Medulla oblongata (tissue), 1 donor: Measurements from ENCODE around the gene IQSEC1.
A peak's percentile ranks its signal among the peaks of the same experiment; 100 is the strongest.

Source experiments
- DNase-seq: peaks from one replicate; pipeline ENCODE4 v3.0.0-alpha.2; 2015; ENCODE audit errors: extremely low spot score

The IQSEC1 gene

DNA sequence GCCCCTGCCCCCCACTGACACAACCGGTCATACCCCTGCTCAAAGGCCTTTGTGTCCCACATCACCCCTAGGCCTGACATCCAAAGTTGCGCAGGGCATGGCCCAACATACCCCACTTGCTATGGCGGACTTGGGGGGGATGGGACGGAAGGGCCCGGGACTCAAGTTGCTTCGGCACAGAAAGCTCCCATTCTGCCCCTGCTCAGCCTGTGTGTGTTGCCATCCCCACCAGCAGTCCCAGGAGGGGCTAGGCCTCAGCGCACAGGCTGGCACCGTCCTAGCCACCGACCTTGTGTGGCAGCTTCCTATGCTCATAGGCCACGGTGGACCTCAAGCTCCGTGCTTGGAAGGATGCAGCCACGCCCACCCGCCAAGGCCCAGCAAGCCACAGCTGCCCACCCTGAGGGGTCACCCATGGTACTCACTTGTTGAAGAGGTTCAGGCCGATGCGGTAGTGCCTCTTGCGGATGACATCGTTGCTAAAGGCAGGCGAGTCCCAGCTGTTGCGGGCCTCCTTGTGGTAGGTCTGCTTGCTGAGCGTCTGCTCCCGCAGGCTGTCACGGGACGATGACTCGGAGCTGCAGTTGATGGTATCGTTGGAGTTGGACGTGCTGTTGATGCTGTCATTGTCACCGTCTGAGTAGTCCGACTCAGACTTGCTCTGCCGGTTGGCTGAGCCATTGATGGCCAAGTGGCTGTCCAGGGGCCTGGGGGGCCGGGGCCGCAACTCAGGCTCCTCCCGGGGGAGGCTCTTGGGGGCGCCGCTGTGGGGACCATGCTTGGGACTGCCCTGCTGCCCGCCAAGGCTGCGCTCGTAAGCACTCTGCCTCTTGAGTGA lies 138.0 kb downstream of the IQSEC1 start:
- no peak for DNase-seq

DNA sequence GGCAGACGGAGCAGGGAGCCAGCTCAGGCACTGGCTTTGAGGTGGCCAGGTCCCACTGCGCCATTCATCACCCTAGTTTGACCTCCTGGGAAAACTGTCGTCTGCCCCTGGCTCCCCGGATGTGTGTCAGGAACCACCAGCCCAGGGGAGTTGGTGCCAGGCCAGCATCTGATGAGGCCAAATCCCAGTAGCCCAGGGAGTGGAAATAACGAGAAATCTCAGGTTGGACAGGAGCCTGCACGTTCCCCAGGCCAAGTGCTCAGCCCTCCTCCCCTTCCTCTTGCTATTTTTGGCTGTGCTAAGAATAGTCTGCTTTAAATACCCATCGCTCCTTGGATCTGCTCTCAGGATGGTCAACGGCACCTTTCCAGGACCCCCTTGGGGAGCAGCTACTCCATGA lies 138.8 kb downstream of the IQSEC1 start:
- peak; percentile 50 for DNase-seq

DNA sequence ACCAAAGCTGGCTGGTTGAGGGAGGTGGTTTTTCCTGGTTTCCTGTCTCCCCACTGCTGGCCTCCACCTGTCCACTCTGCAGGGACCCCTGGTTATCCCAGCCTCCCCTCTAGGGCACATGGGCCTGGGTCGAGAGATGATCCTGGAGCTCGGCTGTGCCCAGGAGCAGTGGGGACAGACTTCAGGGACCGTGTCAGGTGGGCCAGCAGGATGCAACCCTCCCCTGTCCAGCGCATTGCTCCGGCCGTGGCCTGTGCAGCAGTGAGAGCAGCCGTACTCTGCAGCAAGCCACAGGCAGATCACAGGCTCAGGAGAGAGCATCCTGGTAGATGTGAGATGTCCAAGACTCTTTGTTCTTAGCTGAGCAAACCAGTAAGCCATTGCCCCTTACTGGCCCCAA lies 139.3 kb downstream of the IQSEC1 start:
- no peak for DNase-seq

DNA sequence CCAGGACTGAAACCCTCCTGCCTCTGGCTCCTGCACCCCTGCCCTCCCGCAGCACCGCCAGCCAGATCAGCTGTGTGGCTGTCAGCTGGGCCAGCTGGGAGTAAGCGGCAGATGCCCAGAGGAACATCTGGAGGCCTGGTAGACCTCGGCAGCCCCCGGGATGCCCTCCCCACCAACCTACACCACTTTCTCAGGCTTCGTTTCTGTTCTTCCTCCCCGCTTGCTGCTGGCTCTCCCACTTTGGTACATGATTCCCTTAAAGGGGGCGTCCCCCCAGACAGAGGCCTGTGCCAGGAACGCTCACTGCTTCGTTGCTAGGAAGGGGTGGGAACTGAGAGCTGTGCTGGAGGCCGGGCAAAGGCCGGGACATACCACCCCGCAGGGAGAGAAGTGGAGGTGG lies 140.5 kb downstream of the IQSEC1 start:
- no peak for DNase-seq

DNA sequence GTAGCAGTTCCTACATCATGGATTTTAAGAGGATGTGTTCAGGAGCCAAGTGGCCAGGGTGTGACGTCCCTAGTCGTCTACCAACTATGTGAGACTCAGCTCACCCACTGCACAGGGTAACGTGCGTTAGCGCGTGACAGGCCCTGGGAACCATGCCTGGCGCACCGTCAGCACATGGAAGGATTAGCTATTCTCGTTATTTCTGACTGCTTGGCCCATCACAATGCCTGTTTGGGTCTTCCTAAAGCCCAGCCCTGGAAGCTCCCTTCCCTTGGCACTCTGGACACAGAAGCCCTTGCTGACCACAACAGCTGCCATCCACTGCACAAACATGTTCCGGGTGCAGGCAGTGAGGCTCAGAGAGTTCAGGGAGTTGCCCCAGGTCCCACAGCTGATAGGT lies 140.9 kb downstream of the IQSEC1 start:
- DNase-seq, result no peak

DNA sequence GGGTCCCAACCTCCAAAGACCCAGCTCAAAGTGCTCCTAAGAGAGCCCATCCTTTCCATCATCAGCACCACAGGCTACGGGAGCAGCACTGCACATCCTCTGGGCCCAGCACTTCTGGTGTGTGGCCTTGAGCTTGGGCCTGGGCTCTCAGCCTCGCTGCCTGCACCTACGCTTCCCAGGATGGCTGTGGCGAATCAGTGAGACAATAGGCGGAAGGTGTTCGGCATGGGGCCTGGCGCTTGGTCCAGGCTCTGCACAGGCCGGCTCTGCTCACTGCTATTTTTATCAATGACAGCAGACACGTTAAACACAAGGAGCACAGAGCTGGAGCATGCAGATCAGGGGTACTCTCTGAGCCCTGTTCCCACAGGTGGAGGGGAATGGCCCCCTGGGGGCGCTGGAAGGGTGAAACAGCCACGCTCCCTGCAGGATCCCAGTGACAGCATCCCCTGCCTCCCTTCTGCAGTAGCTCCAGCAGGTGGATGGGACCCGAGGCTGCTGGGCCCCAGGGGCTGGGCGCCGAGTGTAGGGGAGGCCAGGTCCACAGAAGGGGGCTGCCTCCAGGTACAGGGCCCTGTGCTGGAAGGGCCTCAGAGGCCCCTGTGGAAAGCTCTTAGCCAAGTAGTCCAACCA lies 141.8 kb downstream of the IQSEC1 start:
- no peak for DNase-seq

DNA sequence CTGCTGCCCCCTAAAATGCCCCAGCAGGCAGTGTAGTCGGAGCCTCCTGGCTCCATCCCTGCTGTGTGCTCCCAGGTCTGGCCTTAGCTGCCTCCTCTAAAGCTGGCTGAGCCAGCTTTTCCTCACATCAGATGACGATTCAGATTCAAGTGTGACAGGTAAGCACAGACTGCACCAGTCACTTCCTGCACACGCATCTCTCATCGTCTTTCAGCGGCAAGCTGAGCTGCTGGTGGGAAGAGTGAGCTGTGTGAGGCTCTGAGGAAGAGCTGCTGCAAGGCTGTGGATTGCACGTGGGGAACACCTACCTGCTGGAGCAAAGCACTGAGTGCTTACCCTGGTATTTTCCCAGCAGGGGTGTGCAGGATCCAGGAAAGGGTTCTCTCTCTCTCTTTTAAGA lies 143.4 kb downstream of the IQSEC1 start:
- DNase-seq, result no peak

DNA sequence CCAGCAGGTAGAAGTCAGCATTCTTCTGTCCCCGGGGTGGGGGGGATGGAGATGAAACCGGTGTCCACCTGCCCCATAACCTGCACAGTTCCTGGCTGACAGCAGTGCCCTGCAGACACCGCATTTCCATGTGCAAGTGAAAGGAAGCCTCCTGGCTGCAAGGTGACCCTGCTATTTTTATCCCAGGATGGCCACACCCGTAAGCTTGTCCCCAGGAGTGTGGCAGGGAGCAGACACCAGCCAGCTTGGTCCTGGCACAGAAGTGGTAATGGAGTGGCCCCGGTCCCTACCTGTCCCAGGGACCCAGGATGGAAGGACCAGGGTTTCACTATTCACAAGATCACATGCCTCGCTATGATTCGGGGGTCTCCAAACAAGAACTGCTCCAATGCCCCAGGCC lies 146.6 kb downstream of the IQSEC1 start:
- no peak for DNase-seq

DNA sequence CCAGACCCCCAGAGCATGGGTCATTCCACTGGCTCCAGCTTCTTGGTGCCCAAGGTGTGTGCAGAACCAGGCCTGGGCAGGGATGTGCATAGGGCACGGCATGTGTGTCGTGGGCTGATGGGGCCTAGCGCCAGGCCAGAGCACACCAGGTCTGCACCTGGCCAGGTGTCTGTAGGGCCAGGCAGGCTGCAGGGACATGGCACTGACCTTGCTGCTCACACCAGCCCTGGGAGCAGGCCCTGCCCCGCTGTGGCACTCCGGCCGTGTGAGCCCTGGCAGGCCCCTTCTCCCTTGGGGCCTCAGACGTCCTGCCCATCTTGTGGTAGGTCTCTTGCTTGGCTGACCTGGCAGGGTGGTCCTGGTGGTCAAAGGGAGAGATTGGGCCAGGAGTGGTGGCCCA lies 147.6 kb downstream of the IQSEC1 start:
- DNase-seq, result no peak

DNA sequence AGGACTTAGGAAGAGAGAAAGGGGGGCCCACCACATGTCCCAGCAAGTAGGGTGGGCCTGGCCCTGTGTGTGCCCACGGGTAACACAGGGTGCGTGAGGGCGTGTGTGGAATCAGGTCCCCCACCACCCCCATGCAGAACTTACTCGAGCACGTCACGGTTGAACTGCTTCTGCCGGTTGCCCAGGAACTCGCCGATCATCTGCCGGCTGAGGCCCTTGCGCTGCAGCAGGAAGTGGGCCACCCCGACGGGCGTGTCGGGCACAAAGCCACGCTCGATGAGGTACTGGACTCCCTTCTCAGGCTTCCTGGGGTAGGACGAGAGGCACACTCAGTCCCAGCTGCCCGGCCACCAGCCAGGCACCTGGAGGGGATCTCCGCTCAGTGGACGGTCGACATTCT lies 148.8 kb downstream of the IQSEC1 start:
- DNase-seq, result no peak

DNA sequence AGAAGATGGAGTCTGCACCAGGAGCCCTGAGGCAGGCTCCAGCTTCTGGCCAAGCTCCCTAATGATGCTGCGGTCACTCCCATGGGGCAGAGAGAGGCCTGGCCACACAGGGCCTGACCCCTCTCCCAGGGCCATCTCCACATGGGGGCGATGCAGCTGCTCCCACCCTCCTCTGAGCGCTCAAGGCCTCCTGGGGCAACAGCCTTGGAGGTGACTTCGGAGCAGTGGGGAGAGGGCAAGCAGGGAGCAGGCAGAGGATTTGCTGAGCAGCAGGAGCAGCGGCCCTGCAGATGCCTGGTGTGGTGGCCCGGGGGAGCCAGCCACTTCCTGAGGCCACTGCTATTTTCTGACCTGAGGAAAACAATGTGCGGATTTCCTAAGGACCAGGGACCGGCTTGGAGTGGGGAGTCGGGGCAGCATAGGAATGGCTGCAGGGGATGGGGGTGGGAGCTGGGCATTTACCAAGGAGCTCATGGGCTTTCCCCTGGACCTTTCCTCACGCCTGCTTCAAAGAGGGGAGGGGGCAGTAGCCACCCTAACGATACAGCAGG lies 150.3 kb downstream of the IQSEC1 start:
- no peak for DNase-seq

DNA sequence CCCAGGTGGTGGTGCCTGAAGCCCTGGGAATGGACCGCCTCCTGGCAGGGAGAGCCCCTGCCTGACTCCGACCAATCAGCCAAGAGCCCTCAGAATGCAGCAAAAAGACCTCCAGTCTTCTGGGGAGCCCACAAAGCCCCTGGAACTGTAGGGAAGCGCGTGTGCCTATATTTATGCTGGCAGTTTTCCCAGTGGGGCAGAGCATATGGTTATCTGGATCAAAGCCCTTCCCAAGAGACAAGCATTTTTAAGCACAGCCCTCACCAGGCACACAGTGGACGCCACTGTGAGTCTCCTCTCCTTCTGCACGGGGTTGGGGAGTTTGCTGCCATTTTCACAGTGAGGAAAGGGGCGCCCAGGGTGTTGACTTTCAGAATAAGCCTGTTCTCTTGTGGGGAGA lies 150.9 kb downstream of the IQSEC1 start:
- no peak for DNase-seq

DNA sequence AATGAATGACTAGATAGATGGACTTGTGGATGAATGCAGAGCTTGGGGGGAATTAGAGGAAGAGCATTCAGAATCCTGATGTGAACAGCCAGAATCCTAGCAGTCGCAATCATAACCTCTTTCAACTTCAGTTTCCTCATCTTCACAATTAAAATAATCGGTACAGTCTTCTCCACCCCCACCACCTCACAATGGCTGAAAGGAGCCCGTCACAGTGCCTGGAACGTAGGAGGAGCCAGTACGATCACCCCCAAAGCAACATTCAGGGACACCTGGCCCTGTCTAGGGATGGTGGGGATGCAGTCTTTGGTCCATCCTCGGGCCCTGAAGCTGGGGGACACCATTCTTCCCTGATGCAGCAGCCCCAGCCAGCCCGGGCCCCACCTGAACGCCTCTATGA lies 151.5 kb downstream of the IQSEC1 start:
- no peak for DNase-seq

DNA sequence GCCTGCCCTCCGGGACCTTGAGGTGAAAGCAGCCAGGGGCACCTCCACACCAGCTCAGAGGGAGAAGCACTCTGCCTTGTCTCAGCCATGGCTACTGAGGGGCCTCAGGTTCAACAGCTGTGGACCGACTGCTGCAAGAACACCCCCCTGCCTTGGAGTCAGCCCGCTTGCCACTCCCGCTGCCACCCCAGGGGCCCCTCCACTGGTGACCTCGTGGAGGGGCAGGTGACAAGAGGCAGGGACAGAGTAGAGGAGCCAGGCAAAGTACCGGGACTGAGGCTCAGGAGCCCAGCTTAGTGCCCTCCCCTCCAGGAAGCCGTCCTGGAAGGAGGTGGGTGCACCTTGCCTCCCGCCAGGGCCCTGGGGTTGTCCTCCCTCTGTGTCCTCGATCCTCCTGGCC lies 152.3 kb downstream of the IQSEC1 start:
- DNase-seq, result no peak

DNA sequence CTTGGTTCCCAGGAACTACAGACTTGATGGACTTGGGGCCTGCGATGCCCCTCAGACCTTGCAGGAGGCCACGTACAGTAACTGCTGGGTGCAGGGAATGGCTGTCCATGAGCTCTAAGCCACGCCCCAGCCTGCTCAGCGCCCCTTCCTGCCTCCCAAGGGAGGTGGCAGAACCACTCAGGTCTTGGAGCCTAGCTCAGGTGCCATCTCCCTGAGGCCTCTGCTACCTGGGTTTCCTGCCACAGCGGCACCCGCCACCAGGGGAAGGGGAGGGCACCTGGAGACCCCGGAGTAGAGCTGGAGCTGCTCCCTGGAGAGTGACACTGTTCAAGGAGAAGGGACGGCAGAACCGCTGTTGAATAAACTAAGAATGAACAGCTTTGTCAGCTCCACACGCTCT lies 154.0 kb downstream of the IQSEC1 start:
- DNase-seq, result no peak

DNA sequence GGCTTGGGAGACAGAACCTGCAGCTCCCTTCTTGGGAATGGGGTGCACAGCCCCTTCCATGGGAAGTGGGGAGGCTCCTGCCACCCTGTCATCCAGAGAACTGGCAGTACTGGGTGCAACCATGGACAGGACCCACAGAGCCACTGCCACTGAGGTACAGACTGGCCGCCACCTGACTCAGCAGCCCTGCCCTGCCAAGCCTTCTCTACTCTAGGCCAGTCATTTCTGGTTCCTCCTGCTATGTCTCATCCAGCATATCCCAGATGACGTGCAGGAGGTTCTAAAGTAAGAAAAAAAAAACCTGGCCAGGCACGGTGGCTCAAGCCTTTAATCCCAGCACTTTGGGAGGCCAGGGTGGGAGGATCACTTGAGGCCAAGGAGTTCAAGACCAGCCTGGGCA lies 155.0 kb downstream of the IQSEC1 start:
- no peak for DNase-seq

DNA sequence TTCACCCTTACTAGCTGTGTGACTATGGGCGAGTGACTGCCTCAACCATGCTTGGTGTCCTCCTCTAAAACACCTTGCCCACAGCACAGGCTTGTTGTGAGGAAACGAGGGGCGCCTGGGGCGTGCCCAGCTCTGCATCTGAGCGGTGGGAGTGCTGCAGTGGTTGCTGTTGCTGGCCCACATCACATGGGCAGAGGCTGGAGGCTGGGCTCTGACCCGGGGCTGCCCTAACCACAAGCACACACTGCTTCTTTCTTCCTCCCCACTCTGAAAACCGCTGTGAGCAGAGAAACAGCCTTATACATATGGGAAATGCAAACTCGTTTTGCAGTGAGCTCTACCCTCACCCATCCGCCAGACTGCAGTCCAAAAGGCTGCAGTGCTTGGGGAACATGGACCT lies 157.1 kb downstream of the IQSEC1 start:
- peak; percentile 60 for DNase-seq

DNA sequence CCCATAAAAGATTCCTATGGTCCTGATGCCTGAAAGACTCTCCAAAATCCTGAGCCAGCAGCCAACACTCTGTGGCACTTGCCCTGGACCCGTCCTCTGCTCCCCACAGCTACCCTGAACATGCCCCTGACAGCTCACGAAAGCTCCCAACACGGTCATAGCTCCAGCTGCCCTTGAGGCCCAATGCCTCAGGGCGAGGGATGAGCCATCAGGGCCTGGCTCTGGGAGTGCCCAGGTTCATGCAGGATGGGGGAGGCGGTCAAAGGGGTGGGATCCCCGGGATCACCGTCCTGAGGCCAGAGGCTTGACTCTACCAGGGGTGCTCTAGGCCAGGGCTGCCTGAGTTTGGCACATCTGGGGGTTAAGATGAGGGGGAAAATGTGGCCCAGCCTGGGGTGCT lies 159.1 kb downstream of the IQSEC1 start:
- no peak for DNase-seq

DNA sequence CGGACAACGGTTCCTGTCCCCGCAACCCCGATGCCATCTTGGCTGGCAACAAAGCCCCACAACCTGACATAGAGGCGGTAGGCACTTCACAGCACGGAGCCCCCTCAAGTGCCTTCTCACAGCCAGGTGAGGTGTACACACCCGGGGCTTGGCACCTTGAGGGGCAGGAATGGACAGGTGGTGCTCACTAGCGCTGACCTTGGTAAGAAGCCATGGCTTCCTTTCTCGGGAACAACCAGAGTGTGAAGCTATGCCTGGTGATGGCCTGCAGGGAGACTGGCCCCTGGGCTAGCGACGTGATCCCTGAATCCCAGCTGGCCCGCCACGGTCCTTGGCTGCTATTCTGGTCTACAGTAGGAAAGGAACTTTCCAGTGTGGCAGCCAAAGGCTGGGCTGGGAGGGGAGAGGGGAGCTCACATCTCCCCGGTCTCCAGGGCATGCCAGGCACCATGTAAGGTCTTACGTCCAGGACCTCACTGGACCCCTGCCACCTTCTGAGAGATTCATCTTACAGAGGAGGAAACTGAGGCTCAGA lies 161.3 kb downstream of the IQSEC1 start:
- DNase-seq, result no peak

DNA sequence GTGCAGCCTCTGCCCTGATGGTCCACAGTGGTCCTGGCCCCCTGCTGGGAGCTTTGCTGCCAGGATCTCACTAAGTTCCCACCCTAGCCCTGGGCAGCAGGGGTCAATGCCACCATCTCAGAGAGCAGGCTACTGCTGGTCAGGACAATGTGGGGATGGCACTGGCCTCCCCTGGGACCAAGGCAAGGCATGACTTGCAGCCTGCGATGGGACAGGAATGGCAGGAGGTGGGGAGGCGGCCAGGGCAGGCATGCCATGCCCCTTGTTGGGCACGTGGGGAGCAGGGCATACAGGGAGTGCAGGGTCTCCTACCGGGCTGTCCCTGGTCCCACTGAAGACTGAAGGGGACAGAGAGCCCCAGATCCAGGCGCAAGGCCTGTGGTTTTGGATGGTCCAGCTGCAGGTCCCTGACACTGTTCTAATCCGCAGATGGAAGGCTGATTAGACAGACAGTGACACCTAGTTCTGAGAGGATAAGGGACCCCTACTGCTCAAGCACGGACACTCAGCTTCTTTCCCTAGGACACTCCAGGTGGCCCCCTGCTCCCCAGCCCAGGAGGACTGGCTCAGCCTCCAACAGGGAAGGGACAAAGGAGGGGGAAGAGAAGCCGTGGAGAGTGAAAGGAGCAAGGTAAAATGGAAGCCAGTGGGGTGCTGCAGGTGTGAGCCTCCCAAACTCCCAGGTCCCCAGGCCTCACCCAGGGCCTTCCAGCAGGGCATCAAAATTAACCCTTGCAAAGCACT lies 162.7 kb downstream of the IQSEC1 start:
- no peak for DNase-seq

DNA sequence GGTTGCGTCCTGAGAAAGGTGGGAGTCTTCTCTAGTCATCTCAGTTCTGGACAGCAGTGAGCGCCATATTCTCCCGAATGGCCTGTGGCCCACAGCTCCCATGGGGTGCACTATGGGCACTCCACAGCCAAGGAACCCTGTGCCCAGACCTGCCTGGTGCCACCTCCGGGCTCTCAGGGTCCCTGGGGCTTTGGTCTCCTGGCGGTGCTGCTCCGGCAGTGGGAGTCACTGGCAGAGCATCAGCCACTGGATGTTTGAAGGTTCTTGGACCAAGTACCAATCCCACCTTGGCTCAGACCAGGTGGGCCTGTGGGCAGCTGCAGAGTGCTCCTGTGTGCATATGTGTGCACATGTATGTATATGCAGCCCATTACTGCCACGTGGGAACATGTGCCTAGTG lies 163.5 kb downstream of the IQSEC1 start:
- no peak for DNase-seq

DNA sequence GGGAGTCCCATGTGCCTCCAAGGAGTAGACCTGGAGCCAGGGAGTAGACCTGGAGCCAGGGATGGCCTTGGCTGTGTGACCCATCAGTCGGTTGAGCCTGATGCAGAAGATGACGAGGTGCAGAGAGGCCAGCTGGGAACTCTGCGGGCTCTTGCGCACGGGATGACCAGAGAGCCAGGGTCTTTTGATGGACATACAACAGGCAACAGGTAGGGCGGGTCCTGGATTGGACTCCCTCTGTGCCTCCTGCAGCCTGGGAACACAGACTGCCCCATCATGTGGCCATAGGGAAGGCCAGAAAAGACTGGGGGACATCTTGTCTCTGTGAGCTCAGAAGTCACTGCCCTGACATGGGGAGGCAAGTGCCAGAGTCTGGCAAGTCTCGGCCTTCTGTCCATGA lies 164.4 kb downstream of the IQSEC1 start:
- DNase-seq, result no peak
